AG09309 (cell line): Measurements from ENCODE around the gene RBM17.

ENCODE experiments used
- DNase-seq: peaks from one replicate; pipeline ENCODE4 v3.0.0-alpha.2; 2010; ENCODE audit warnings: low read depth
- H3K4me3 ChIP-seq: 2 replicates; pipeline ENCODE4 v1.5.1; 2011; ENCODE audit warnings: mild to moderate bottlenecking, low read depth, low read length, moderate library complexity; ENCODE audit not compliant: control insufficient read depth
- TF ChIP-seq, protein P1 (sequence below): IDR thresholded peaks from 2 replicates; pipeline ENCODE4 v1.5.1; 2011; ENCODE audit warnings: mild to moderate bottlenecking, low read depth, low read length, inconsistent platforms; ENCODE audit not compliant: insufficient read depth, control insufficient read depth; ENCODE audit errors: missing control alignments

Gene RBM17

DNA sequence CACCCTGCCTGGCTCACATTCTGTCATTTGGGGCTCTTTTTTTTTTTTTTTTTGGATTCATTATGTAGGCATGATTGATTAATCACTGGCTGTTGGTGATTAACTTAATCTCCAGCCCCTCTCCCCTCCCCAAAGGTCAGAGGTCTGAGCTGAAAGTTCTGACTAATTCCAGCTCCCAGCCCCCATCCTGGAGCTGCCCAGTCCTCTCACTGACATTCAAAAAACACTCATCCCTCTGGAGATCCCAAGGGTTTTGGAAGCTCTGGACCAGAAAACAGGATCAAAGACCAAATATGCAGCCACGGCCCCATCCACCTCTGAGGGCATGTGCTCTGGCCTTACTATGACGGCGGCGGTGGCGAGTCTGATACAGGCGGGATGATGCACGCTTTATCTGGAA, 53.8 kb downstream of the RBM17 start:
- TF ChIP-seq, protein P1, sequence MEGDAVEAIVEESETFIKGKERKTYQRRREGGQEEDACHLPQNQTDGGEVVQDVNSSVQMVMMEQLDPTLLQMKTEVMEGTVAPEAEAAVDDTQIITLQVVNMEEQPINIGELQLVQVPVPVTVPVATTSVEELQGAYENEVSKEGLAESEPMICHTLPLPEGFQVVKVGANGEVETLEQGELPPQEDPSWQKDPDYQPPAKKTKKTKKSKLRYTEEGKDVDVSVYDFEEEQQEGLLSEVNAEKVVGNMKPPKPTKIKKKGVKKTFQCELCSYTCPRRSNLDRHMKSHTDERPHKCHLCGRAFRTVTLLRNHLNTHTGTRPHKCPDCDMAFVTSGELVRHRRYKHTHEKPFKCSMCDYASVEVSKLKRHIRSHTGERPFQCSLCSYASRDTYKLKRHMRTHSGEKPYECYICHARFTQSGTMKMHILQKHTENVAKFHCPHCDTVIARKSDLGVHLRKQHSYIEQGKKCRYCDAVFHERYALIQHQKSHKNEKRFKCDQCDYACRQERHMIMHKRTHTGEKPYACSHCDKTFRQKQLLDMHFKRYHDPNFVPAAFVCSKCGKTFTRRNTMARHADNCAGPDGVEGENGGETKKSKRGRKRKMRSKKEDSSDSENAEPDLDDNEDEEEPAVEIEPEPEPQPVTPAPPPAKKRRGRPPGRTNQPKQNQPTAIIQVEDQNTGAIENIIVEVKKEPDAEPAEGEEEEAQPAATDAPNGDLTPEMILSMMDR = no peak
- H3K4me3 ChIP-seq = no peak overlapping the region
- DNase-seq = no peak

DNA sequence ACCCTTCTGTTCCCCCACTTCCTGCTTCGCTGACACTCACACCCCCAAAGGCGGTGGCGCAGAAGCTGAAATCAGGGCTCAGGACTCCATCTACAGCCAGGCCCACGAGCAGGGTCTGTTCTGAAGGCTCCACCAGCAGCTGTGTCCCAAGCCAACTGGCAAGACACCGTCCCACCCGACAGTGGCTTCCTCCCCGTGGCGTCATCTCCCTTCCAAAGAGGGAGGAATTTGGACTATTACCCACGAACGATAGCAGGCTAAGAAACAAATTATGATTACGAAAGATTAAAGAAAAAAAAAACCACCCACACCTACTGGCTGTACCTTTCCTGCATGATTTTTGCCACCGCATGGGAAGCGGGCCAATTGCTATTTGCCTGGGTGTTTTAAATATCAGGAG, 54.3 kb downstream of the RBM17 start:
- TF ChIP-seq, protein P1 = no peak
- no peak for DNase-seq
- H3K4me3 ChIP-seq = no peak overlapping the region

DNA sequence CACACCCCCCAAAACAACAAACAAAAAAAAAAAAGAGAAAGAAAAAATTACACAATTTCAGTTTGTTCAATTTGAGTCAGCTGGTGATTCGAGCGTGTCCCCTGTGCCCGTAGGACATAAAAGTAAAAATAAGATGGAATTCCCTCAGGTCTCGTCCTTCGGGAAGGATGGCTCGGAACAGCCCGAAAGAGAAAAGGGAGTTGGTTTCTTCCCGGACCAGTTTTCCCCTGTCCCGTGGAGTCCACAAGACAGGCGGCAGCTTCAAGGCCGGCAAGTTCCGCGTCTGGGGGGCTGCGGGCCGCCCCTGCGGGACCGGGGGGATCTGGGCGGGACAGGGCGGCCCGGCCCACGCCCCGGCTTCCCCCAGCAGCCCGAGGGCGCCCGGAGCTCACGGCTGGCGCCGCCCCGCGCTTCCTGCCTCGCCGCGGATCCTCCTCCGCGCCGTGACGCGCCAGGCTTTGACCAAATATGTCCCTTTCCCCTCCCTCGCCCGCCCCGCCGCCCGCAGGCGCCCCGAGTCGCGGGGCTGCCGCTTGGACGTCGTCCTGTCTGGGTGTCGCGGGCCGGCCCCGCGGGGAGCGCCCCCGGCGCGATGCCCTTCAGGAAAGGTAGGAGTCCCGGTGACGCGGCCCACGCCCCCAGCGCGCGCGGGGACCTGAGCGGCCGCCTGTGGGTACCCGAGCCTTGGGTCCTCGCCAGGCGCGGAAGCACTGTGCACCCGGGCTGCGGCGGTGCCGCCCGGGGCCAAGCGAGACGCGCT, 55.8 kb downstream of the RBM17 start:
- no peak for DNase-seq
- TF ChIP-seq, protein P1 = no peak
- peak overlapping the region; percentile 49 for H3K4me3 ChIP-seq

DNA sequence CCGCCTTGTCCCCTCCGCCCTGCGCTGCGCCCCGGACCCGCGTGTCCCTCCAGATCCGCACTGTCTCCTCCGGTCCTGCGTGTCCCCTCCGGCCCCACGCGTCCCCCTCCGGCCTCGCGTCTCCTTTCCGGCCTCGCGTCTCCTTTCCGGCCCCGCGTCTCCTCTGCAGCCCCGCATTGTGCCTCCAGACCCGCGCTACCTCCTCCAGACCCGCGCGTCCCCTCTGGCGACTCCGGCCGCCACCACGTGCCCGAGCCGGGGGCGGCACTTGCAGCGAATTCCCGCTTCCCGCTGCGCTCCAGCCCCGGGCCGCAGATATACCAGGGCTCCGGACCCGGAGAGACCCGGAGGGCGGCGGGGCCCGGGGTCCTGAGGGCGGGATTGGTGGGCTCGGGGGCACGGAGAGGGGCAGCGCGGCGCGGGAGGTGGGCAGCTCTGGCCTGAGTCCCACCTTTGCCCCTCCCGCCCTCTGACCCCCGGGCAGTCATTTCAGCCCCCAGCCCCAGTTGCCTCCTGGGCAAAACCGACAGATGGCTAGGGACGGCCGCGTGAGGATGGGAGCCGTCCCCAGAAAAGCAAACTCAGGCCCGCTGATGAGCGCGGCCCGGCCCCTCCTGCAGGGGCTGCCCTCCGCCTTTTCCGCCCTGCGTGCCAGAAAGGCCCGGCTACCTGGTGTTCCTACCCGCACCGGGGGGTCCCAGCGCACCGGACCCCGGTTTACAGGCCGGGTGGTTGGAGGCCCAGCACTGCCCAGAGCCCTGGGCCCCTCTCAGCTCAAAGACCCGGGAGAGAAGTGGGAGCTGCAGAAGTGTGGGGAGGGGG, 56.5 kb downstream of the RBM17 start:
- peak overlapping the region; percentile 49 for H3K4me3 ChIP-seq
- no peak for DNase-seq
- TF ChIP-seq, protein P1 = no peak

DNA sequence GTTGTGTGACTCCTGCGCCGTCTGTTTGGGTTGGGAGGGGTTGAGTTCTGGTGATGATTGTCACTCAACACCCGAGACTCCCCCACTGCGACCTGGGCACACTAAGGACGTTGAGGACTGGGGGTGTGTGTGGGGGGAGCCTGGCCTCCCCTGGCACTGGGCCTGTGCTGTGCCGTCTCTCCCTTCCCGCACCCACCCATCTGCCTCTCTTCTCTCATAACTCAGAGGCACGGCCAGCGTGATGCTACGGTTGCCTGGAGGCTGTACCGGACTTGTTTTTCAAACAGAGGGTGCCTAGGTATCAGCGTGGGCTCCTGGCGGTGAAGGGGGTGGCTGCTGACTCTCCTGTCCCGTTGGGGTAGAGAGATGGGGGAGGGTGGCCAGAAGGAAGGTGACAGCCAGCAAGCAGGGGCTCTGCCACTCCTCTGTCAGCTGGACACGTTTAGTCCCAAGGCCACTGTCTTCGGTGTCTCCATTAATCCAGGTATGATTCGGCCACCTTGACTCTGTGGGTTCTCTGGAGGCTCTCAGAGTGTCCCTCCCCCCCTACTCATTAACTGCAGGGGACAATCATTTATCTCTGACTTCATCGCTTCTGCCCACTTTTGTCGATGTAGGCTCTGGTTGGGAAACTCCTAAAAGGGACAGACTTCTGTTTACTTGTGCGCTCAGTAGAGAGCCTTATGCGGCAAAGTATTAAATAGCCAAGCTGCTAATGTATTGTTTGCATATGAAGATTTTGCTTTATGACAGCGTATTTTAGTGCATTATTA, 57.4 kb downstream of the RBM17 start:
- TF ChIP-seq, protein P1 = no peak
- no peak for DNase-seq
- no peak overlapping the region; the same call in 1 of the 2 replicates for H3K4me3 ChIP-seq

DNA sequence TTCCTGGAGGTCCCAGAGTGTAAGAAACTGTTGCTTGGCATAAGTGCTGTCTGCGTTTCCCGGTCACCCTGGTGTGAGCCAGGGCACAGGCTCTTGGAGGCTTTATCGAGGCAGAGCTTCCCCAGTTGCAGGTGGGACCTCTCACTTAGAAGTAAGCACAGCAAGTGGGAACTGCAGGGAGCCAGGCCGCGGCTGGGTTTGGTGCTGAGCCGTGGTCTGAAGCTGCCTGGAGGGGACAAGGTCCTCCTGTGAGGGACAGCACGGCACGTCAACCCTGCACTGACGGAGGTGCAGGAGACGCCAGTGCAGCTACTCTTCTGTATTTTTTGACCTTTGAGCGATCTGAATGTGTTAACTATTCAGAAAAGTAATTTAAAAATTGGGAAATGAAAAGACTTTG, 58.1 kb downstream of the RBM17 start:
- TF ChIP-seq, protein P1 = no peak
- H3K4me3 ChIP-seq = no peak overlapping the region

More for the DNA sequence above, 58.1 kb downstream of the RBM17 start:
- no peak for DNase-seq
